ENCODE results near the gene TSPAN14.

DNA sequence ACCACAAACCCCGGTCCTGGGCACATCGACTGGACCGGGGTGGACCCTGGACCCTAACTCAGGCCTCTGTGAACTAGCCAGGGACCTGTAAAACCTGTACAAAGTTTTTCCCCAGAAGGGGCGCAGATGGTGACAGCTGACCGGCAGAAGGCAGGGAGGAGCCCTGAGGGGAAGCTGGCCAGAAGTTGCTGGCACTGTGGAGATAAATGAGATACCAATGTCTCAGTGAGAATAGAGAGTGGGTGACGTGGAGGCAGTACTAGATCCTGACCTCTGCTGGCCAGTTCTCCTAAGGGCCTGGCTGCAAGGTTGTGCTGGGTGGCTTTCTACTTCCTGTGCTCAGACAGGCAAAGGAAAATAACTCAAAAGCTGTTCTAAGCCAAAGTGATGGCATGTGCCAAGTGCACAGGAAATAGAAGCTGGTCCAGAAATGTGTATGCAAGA is 10.6 kb upstream of the TSPAN14 start:
- TF ChIP-seq POLR2A (IDR thresholded peaks at IDR 0.05; ENCODE audit: low read length): no peak
- no peak for TF ChIP-seq GATA1 (IDR thresholded peaks at IDR 0.05; ENCODE audit: low read depth, low read length)
